Esophagus (tissue), 2 donors: ENCODE data around the gene SHROOM3. TPM values are rescaled to one million over a fixed set of nuclear protein-coding genes. Genes with fewer than 3 reads are reported as not detected.

Source experiments
- H3K27ac ChIP-seq, 2 donors: one replicate each; pipeline ENCODE4 v1.5.1; 2013; ENCODE audit warnings: low read depth in 2 of 2, mild to moderate bottlenecking in 2 of 2, inconsistent platforms in 1 of 2, low read length in 1 of 2, moderate library complexity in 1 of 2
- H3K27me3 ChIP-seq, 2 donors: one replicate each; pipeline ENCODE4 v1.6.1; 2013; ENCODE audit warnings: low read length in 2 of 2, control low read depth in 1 of 2, mild to moderate bottlenecking in 1 of 2; ENCODE audit not compliant: insufficient read depth in 2 of 2, control insufficient read depth in 1 of 2
- H3K36me3 ChIP-seq, 2 donors: one replicate each; pipeline ENCODE4 v1.6.1; 2013; ENCODE audit warnings: low read length in 1 of 2; ENCODE audit not compliant: control insufficient read depth in 2 of 2, insufficient read depth in 2 of 2
- H3K4me1 ChIP-seq, 2 donors: one replicate each; pipeline ENCODE4 v1.6.1; 2013; ENCODE audit warnings: low read length in 1 of 2; ENCODE audit not compliant: control insufficient read depth in 2 of 2, insufficient read depth in 2 of 2
- H3K4me3 ChIP-seq, 2 donors: one replicate each; pipeline ENCODE4 v1.5.1; 2013; ENCODE audit warnings: low read length in 2 of 2, mild to moderate bottlenecking in 2 of 2, low read depth in 1 of 2, moderate library complexity in 1 of 2
- H3K9me3 ChIP-seq, 2 donors: one replicate each; pipeline ENCODE4 v1.6.1; 2013; ENCODE audit warnings: mild to moderate bottlenecking in 2 of 2, low read depth in 1 of 2, low read length in 1 of 2, moderate library complexity in 1 of 2; ENCODE audit not compliant: control insufficient read depth in 2 of 2, insufficient read depth in 1 of 2
- WGBS, 2 donors: extraction: QIAGEN DNeasy Blood & Tissue Kit; methylation state at CpG; one replicate each; pipeline ENCODE4 v1.1.7; 2013; 5-methylcytosine and 5-hydroxymethylcytosine counted together
- polyA plus RNA-seq, 2 donors: library from polyadenylated mRNA; stranded (reverse); fragments of 200-250 nt; gene quantifications; one replicate each; pipeline ENCODE4 v1.2.3, GENCODE V29; 2013
- donor health status: healthy with polysubstance abuse.
- donor health status: Bipolar disorder and iron deficiency.

Gene SHROOM3
- polyA plus RNA-seq, 2 donors: 14.2 to 15.3 TPM

DNA sequence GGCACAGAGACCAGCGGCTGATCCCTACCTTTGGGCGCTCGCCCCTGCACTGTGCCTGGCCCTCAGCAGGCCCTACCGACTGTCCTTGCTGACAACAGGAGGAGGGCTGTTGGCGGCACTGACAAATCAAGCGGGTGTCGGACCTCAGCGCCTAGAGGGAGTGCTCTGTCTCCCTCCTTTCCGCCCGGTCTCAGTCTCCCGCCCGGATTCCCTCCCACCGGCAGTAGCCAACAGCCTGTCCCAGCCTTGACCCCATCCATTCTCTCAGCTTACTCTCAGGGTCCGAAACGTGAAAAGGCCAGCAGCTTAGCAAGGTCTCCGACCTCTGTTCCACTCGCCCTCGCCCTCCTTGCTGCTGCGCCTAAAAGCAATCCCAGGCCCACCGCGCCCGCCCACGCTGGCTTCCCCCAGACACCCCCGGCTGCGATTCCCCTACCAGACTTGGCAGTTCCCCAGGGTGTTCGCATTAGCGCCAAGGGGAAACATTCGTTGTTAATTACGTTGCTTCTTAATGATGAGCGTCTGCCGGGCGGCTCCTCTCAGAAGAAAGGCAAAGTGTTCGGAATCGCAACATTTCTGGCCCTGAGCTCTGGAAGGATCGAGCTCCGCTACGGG is 366.7 kb downstream of the SHROOM3 start:
- Histone ChIP-seq H3K27ac (no peak overlapping the region), H3K36me3 (no peaks in the 10 kb centered on the region), H3K4me1 (peaks cover 0 to 3% of the 10 kb centered on the region in 2 donors), H3K4me3 (no peak overlapping the region), H3K27me3 (no peaks in the 10 kb centered on the region), H3K9me3 (no peaks in the 10 kb centered on the region)
- 61 to 62% methylated on average over 37 of the region's 37 CpGs for WGBS, 2 donors

DNA sequence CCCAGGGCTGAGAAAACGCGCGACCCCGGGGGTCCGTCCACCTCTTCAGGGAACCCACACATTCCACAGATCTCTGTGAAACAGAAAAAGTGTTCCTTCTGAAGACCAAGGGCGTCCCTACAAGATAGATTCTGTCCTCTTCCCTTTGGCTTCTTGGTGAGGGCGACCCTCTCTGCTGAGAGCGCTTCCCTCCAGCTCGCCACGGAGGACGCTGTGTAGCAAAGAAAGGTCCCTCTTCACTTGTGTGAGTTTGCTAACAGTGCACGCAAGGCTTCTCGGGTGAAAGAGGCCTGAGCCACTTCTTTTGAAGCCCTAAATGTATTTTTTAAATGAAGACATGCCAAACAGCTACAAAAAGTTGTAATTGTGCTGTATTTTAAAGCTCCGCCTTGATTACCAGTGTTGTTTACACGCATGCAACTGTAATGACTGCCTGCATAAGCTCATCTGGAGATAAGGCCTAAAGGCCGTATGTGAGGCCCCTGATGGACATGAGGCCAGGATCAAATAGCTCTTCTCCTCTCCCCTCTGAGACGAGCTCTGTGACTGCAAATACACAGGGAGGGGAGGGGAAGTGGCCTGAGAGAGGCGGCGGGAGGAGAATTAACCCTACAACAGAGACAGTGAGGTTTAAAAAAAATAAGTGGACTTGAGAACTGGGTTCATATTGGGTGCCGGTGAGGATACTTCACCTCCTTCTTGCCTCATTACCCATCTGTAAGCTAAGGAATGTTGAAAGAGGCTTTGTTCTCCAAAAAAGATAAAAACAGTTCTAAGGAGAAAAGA is 367.4 kb downstream of the SHROOM3 start:
- peaks cover 0 to 3% of the 10 kb centered on the region in 2 donors for H3K4me1 ChIP-seq
- no peaks in the 10 kb centered on the region for H3K9me3 ChIP-seq
- H3K27me3 ChIP-seq: no peaks in the 10 kb centered on the region
- H3K36me3 ChIP-seq: no peaks in the 10 kb centered on the region
- no peak overlapping the region for H3K27ac ChIP-seq
- WGBS, 2 donors: 68 to 69% methylated on average over 20 of the region's 20 CpGs
- H3K4me3 ChIP-seq: no peak overlapping the region

DNA sequence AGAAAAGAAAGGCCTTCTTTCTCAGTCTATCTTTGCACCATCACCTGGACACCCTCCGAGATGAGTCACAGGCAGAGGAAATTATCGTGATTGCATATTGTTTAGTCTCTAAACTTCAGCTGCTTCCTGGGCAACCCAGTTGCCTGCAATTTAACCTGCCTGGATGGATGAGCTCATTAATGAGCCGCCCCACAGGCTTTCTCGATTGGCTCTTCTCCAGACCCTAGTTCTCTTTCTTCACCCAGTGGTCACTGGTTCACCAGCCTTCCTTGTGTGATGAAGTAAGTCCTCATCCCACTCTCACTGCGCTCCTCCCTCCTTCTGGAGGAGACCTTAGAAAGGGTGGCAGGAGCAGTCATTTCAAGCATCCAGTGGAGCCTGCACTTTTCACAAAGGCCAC is 368.5 kb downstream of the SHROOM3 start:
- Histone ChIP-seq H3K27ac (no peak overlapping the region), H3K9me3 (no peaks in the 10 kb centered on the region), H3K27me3 (no peaks in the 10 kb centered on the region), H3K4me3 (no peak overlapping the region), H3K4me1 (peaks cover 0 to 3% of the 10 kb centered on the region in 2 donors), H3K36me3 (no peaks in the 10 kb centered on the region)
- WGBS, 2 donors: 65 to 67% methylated on average over 5 of the region's 5 CpGs

DNA sequence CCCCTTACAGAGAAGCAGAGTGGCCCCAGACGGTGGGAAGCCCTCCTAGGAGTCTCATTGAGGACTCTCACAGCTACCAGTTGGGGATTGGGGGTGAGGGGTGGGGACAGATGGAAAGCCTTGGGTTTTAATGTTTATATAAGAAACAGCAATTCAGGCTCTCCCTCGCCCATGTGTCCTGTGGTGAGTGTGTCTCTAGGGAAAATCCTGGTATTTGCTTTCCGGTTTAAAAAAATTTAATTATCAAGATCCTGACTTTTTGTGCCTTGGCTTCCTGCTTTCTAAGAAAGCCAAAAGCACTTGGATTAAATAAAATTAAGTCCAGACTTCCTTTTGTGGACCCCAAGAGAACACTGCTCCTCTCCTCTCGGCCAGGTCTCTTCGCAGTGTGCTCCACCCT is 369.1 kb downstream of the SHROOM3 start:
- Histone ChIP-seq H3K27ac (no peak overlapping the region), H3K36me3 (no peaks in the 10 kb centered on the region), H3K4me1 (peaks cover 0 to 3% of the 10 kb centered on the region in 2 donors), H3K9me3 (peaks cover 0 to 3% of the 10 kb centered on the region in 2 donors), H3K27me3 (no peaks in the 10 kb centered on the region), H3K4me3 (no peak overlapping the region)
- WGBS, 2 donors: 60 to 66% methylated on average over 5 of the region's 5 CpGs

DNA sequence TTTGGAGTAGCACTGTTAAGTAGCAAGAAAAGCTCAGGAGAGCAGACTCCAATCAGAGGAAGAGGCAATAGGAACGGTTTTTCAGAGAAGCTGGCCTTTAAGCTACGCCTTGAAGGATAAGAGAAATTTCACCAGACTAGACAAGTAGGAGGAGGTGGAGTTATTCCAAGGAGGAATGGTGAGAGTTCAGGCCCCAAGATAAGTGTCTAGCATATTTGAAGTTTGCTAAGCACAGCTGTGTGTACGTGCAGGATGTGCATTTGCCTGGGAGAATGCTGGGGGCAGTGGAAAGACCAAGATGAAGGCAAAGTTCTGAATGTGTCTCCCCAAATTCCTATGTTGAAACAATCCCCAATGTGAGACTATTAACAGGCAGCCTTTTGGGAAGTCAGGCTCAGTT is 371.3 kb downstream of the SHROOM3 start:
- Histone ChIP-seq H3K9me3 (peaks cover 0 to 3% of the 10 kb centered on the region in 2 donors), H3K27me3 (no peaks in the 10 kb centered on the region), H3K27ac (no peak overlapping the region), H3K4me1 (peaks cover 0 to 3% of the 10 kb centered on the region in 2 donors), H3K4me3 (no peak overlapping the region), H3K36me3 (no peaks in the 10 kb centered on the region)
- WGBS, 2 donors: 85 to 88% methylated on average over 3 of the region's 3 CpGs

DNA sequence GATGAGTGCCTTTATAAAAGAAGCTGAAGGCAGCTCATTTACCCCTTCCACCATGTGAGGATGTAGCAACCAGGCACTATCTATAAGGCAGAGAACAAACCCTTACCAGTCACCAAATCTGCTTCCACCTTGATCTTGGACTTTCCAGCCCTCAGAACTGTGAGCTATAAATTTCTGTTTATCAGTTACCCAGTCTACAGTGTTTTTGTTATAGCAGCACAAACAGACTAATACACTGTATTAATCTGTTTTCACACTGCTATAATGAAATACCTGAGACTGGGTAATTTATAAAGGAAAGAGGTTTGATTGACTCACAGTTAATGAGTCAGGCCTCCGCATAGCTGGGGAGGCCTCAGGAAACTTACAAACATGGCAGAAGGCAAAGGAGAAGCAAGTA is 371.7 kb downstream of the SHROOM3 start:
- Histone ChIP-seq H3K4me3 (no peak overlapping the region), H3K36me3 (no peaks in the 10 kb centered on the region), H3K27ac (no peak overlapping the region), H3K9me3 (peaks cover 0 to 3% of the 10 kb centered on the region in 2 donors), H3K4me1 (peaks cover 0 to 3% of the 10 kb centered on the region in 2 donors), H3K27me3 (no peaks in the 10 kb centered on the region)
- 87 to 90% methylated on average over 1 of the region's 1 CpG for WGBS, 2 donors

DNA sequence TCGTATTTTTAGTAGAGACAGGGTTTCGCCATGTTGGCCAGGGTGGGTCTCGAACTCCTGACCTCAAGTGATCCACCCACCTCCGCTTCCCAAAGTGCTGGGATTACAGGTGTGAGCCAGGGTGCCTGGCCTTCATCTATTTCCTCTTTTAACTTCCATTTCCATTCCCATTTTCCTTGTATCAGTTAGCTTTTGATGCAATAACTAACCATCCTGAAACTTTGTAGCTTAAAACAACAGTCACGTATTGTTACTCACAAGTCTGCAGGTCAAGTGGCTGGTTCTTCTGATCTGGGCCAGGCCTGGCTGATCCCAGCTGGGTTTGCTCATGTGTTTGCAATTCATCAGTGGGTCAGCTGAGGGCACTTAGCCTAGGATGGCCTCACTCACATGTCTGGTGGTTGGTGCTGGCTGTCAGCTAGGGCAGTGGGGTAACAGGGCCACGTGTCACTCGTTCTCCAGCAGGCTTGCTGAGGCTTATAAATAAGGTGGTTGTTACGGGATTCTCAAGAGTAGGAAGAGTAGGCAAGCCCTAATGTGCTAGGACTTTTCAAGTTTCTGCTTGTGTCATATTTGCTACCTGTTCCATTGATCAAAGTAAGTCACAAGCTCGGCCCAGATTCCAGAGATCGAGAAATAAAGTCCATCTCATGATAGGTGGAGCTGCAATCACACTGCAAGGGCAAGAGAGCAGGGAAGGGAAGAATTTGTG is 374.7 kb downstream of the SHROOM3 start:
- Histone ChIP-seq H3K4me1 (no peaks in the 10 kb centered on the region), H3K27ac (no peak overlapping the region), H3K27me3 (no peaks in the 10 kb centered on the region), H3K36me3 (no peaks in the 10 kb centered on the region), H3K4me3 (no peak overlapping the region), H3K9me3 (peaks cover 0 to 3% of the 10 kb centered on the region in 2 donors)
- 78 to 87% methylated on average over 10 of the region's 10 CpGs for WGBS, 2 donors

DNA sequence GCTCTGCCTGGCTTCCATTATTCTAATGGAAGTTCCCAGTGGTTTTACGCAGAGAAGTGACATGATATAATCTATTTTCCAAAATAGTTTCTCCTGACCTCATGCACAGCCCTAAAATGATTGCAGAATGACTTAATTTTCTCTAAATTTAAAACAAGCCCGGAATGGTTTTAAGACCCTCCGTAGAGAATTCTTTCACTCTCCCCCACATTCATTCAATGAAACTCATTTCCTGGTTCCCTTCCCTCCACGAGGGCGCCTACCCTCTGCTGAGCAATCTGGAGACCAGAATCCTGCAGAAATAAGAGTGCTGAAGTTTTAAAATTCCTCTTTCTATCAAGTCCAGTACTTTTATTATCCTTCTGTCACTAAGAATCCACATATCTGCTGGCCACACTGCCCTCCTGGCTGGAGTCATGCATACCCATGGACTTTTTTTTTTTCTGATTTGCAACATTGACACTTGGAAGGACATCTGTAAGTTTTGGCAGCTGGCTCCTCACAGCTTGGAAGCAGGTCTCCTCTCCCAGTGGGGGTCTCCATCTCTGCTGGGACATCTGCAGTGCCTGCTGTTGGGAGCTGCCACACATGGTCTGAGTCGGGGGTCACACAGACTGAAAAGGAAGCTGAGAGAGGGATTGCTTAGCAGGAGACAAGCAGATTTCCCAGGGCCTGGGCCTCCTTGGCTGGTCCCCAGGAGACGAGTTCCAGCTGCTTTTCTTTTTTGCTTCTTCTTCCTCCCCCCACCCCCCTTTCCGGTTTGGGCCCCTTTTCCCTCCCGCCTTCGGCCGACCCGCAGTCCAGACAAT is 376.8 kb downstream of the SHROOM3 start:
- H3K4me3 ChIP-seq: no peak overlapping the region
- peaks cover 0 to 3% of the 10 kb centered on the region in 2 donors for H3K9me3 ChIP-seq
- H3K27me3 ChIP-seq: no peaks in the 10 kb centered on the region
- no peaks in the 10 kb centered on the region for H3K36me3 ChIP-seq
- 55 to 59% methylated on average over 12 of the region's 12 CpGs for WGBS, 2 donors
- no peak overlapping the region for H3K27ac ChIP-seq
- H3K4me1 ChIP-seq: no peaks in the 10 kb centered on the region

DNA sequence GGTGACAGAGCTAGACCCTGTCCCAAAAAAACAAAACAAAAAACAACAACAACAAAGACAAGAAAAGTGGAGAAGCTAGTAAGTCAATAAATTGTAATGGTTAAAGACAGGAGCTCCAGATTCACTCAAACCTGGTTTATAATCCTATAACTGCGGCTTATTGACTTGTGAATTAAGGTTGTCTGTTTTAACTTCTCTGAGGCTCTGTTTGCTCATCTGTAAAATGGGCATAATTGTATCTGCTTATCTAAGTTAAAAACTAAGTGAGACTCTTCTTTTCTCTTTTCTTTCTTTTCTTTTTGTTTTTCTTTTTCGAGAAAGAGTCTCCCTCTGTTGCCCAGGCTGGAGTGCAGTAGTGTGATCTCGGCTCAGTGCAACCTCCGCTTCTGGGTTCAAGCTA is 378.0 kb downstream of the SHROOM3 start:
- no peak overlapping the region for H3K27ac ChIP-seq
- H3K9me3 ChIP-seq: peaks cover 0 to 3% of the 10 kb centered on the region in 2 donors
- H3K36me3 ChIP-seq: no peaks in the 10 kb centered on the region
- 92 to 94% methylated on average over 4 of the region's 4 CpGs for WGBS, 2 donors
- no peaks in the 10 kb centered on the region for H3K27me3 ChIP-seq
- H3K4me3 ChIP-seq: no peak overlapping the region
- H3K4me1 ChIP-seq: no peaks in the 10 kb centered on the region
